ENCODE data around the gene LDHAL6B. TPM values are rescaled to one million over a fixed set of nuclear protein-coding genes. Genes with fewer than 3 reads are reported as not detected.

Gene LDHAL6B
- total RNA-seq, 1 donor from 2014 or later = not detected

- TF ChIP-seq CTCF (conservative IDR thresholded peaks at IDR 0.05; ENCODE audit: low read depth, low read length) = no peak
- no peak overlapping the region for H3K4me3 ChIP-seq (ENCODE audit: low read depth, low read length)
- no peak for DNase-seq (ENCODE audit: low read depth)
These were observed 30.6 kb downstream of the LDHAL6B start for GRCh38 chr15:59237119-59237855.

GRCh38 chr15:59237924-59238331 is 31.3 kb downstream of the LDHAL6B start:
- DNase-seq (ENCODE audit: low read depth) = no peak
- no peak for TF ChIP-seq CTCF (conservative IDR thresholded peaks at IDR 0.05; ENCODE audit: low read depth, low read length)
- no peak overlapping the region for H3K4me3 ChIP-seq (ENCODE audit: low read depth, low read length)

DNA sequence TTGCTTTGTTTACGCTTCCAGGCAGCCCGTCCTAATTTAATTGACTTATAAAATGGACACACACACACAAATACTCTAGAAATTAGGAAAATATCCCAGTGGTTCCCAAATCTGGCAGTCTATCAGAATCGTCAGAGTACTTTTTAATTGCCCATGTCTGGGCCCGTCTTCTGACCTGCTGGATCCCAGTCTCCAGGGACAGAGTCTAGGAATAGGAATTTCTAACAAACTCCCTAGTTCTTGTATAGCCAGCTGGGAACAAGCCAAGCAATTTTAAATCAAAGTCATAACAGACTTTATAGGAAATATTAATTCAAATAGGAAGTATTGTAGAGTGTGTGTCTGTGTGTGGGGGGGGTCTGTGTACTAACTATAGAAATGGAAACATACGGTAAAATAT is 33.4 kb downstream of the LDHAL6B start:
- no peak for DNase-seq (ENCODE audit: low read depth)
- no peak for TF ChIP-seq CTCF (conservative IDR thresholded peaks at IDR 0.05; ENCODE audit: low read depth, low read length)

GRCh38 chr15:59242649-59243048 is 36.0 kb downstream of the LDHAL6B start:
- no peak overlapping the region for H3K4me3 ChIP-seq (ENCODE audit: low read depth, low read length)
- DNase-seq (ENCODE audit: low read depth) = peak; percentile 52
- TF ChIP-seq CTCF (conservative IDR thresholded peaks at IDR 0.05; ENCODE audit: low read depth, low read length) = no peak

More for the DNA sequence above, 33.4 kb downstream of the LDHAL6B start:
- H3K4me3 ChIP-seq (ENCODE audit: low read depth, low read length) = no peak overlapping the region

DNA sequence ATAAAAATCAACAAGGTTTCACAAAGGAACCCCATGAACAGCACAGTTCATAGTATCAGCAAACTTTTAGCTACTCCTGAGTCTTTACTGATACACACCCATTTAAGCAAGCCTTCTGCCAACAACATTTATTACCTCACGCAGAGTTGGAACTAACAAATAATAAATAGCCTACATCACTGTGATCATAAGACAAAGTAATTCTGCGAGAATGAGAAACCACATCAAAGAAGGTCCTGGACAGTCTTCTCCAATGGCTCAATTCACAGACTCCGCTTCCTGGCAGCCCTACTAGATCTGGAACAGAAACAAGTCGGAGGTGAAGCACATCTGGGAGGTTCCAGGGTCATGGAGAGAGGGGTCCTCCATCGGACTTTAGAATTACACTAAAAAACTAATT is 37.0 kb downstream of the LDHAL6B start:
- no peak for TF ChIP-seq CTCF (conservative IDR thresholded peaks at IDR 0.05; ENCODE audit: low read depth, low read length)
- DNase-seq (ENCODE audit: low read depth) = no peak
- H3K4me3 ChIP-seq (ENCODE audit: low read depth, low read length) = no peak overlapping the region

DNA sequence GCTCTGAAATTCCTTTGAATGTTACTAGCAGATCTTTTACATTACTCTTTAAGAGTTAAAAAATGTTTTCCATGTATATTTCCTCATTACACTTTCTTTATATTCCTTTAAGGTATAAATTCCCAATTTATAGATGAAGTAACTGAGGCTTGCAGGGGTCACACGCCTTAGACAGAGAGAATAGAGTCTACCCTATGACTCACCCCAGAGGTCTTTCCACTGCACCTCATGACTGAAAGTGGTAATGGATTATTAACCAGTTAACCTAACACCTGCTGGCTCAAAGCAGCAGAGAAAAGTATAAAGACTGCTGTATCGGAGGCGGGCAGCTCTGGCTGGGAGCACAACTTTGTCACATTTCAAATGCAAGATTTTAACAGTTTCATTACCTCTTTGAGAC is 37.7 kb downstream of the LDHAL6B start:
- TF ChIP-seq CTCF (conservative IDR thresholded peaks at IDR 0.05; ENCODE audit: low read depth, low read length) = no peak
- no peak overlapping the region for H3K4me3 ChIP-seq (ENCODE audit: low read depth, low read length)
- DNase-seq (ENCODE audit: low read depth) = peak; percentile 80

GRCh38 chr15:59245559-59245958 is 38.9 kb downstream of the LDHAL6B start:
- no peak for DNase-seq (ENCODE audit: low read depth)
- H3K4me3 ChIP-seq (ENCODE audit: low read depth, low read length) = no peak overlapping the region
- no peak for TF ChIP-seq CTCF (conservative IDR thresholded peaks at IDR 0.05; ENCODE audit: low read depth, low read length)
